Kidney (tissue), 14 donors: ENCODE measurements around the gene ANKRD60. TPM values are rescaled to one million over a fixed set of nuclear protein-coding genes. Genes with fewer than 3 reads are reported as not detected.

Experiments used
- DNase-seq, 5 donors: peaks; one replicate each; pipeline ENCODE4 v3.0.0-alpha.2; 2013 to 2020
- FAIRE-seq: peaks from 2 replicates; lab custom pipeline; 2012; peaks lifted over from hg19 to GRCh38; lab: Jason Lieb, UNC
- H3K27ac ChIP-seq, 2 donors: one replicate each; pipeline ENCODE4 v1.7.0; 2013; ENCODE audit warnings: low read depth in 2 of 2, low read length in 2 of 2, inconsistent platforms in 1 of 2
- H3K27me3 ChIP-seq: one replicate; pipeline ENCODE4 v1.7.1; 2013; ENCODE audit warnings: low read length, inconsistent platforms; ENCODE audit not compliant: control insufficient read depth, insufficient read depth
- H3K36me3 ChIP-seq, 3 donors: one replicate each; pipeline versions ENCODE4 v1.7.0 to v1.7.1; 2013; ENCODE audit warnings: low read length in 3 of 3, control low read depth in 1 of 3, inconsistent platforms in 1 of 3; ENCODE audit not compliant: insufficient read depth in 3 of 3, control insufficient read depth in 2 of 3
- H3K4me1 ChIP-seq, 3 donors: one replicate each; pipeline versions ENCODE4 v1.7.0 to v1.7.1; 2013; ENCODE audit warnings: low read length in 3 of 3, inconsistent platforms in 1 of 3, low read depth in 1 of 3; ENCODE audit not compliant: control insufficient read depth in 2 of 3, insufficient read depth in 2 of 3
- H3K4me3 ChIP-seq, 3 donors: one replicate each; pipeline versions ENCODE4 v1.7.0 to v1.8.1; 2013; ENCODE audit warnings: low read length in 3 of 3, control low read depth in 1 of 3, inconsistent platforms in 1 of 3
- H3K9ac ChIP-seq, 3 donors: one replicate each; pipeline versions ENCODE4 v1.7.0 to v1.7.1; 2013; ENCODE audit warnings: low read length in 3 of 3, control low read depth in 1 of 3, inconsistent platforms in 1 of 3
- H3K9me3 ChIP-seq, 3 donors: one replicate each; pipeline versions ENCODE4 v1.7.0 to v1.7.1; 2013; ENCODE audit warnings: low read length in 3 of 3, control low read depth in 1 of 3, inconsistent platforms in 1 of 3; ENCODE audit not compliant: control insufficient read depth in 2 of 3, insufficient read depth in 1 of 3
- intact Hi-C: fragments of 100-400 bp; cut with DNase I; formaldehyde crosslinking; loops from one replicate; pipeline ENCODE4 v1.11.1; 2022
- polyA plus RNA-seq: library from polyadenylated mRNA; stranded (reverse); fragments of 350-450 nt; fragmentation: Illumina TruSeq; extraction: RNeasy Lipid Tissue Mini Kit (QIAGEN cat#74804); gene quantifications from one replicate; pipeline ENCODE4 v1.2.3, GENCODE V29; 2014; ENCODE audit warnings: low read depth, low replicate concordance; ENCODE audit not compliant: insufficient read depth
- total RNA-seq: library from RNA; stranded (reverse); fragmentation: NEBNext Ultra II Directional; extraction: Animal tissue kit (Norgen Biotek cat#: 25700); gene quantifications from one replicate; pipeline ENCODE4 v1.2.1, GENCODE V29; 2021
- TF ChIP-seq, protein P1 (sequence below): IDR thresholded peaks from 3 replicates; pipeline ENCODE4 v1.5.1; 2012; ENCODE audit warnings: mild to moderate bottlenecking, moderate library complexity, borderline replicate concordance; ENCODE audit not compliant: insufficient read depth; ENCODE audit errors: extremely low read depth
- donor health status: control.
- donor health status: control.
- donor health status: control.
- donor health status: control.
- donor health status: control.
- donor health status: DM: yes; HTN: yes; CAD: no.
- donor health status: Normal renal cell carcinoma (clear cell type).

ANKRD60 gene
- total and polyA plus RNA-seq, 2 donors from 2014 or later: not detected

DNA sequence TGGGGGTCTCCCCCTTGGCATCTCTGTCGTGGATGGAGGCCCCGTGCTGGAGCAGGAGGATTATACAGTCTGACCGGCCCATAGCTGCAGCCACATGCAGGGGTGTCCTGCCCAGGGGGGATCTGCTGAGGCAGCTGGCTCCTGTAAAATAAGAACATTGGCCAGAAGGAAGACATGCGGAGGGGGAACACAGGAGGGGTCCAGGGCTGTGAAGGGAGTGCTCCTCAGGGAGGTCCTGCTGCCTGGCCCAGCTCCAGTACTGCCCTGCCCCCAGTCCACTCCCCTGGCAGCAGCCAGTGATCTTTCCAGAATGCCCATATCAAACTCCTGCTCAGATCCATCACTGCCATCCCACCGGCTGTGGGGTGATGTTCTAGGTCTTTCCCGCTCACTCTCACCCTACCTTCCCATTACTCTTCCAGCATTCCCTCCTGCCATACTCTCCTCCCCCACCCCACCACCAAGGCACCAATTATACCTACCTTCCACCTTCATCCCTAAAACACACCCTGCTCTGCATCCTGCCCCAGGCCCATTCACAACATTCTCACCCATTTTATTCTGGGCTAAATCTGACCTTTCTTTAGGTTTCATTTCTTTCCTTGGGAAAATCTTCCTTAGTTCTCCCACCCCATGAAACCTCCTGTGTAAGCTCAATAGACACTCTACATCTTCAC lies 9.7 kb downstream of the ANKRD60 start:
- TF ChIP-seq, protein P1, sequence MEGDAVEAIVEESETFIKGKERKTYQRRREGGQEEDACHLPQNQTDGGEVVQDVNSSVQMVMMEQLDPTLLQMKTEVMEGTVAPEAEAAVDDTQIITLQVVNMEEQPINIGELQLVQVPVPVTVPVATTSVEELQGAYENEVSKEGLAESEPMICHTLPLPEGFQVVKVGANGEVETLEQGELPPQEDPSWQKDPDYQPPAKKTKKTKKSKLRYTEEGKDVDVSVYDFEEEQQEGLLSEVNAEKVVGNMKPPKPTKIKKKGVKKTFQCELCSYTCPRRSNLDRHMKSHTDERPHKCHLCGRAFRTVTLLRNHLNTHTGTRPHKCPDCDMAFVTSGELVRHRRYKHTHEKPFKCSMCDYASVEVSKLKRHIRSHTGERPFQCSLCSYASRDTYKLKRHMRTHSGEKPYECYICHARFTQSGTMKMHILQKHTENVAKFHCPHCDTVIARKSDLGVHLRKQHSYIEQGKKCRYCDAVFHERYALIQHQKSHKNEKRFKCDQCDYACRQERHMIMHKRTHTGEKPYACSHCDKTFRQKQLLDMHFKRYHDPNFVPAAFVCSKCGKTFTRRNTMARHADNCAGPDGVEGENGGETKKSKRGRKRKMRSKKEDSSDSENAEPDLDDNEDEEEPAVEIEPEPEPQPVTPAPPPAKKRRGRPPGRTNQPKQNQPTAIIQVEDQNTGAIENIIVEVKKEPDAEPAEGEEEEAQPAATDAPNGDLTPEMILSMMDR: no peak
- no peaks in the 10 kb centered on the region for H3K4me1 ChIP-seq
- H3K36me3 ChIP-seq: no peaks in the 10 kb centered on the region
- H3K9ac ChIP-seq: no peak overlapping the region
- H3K27me3 ChIP-seq: no peaks in the 10 kb centered on the region
- intact Hi-C loops: loop anchor here (10.0 kb wide), 1 partner anchor 704 kb away; no protein-coding TSS in a partner anchor
- H3K27ac ChIP-seq: no peak overlapping the region
- peaks cover 0 to 9% (median 2%) of the 10 kb centered on the region in 3 donors for H3K9me3 ChIP-seq
- H3K4me3 ChIP-seq: no peak overlapping the region
- DNase-seq (no peak), FAIRE-seq (no peak)

DNA sequence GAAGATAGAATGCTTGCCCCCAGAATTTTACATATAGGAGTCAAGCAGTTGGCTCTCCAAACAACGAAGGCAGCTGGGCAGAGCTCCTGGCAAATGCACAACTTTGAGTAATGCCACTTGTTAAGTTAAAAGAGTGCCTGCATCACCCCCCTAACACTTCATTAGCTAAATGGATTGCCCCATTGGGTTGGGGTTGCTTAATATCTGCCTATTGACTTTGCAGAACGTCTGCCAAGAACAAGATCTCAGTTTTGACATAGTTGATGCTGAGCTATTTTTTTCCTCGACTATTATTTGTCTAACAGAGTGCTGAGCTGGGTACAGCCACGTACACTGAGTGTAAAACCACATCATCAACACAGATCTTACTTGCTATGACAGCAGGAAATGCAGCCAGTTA lies 12.1 kb downstream of the ANKRD60 start:
- no peaks in the 10 kb centered on the region for H3K4me1 ChIP-seq
- intact Hi-C loops: loop anchor here (10.0 kb wide), 1 partner anchor 702 kb away; no protein-coding TSS in a partner anchor
- H3K36me3 ChIP-seq: no peaks in the 10 kb centered on the region
- no peak overlapping the region for H3K4me3 ChIP-seq
- H3K9ac ChIP-seq: no peak overlapping the region
- DNase-seq (no peak), FAIRE-seq (no peak)
- peaks cover 0 to 9% (median 2%) of the 10 kb centered on the region in 3 donors for H3K9me3 ChIP-seq
- no peaks in the 10 kb centered on the region for H3K27me3 ChIP-seq
- no peak overlapping the region for H3K27ac ChIP-seq
- TF ChIP-seq, protein P1: no peak

DNA sequence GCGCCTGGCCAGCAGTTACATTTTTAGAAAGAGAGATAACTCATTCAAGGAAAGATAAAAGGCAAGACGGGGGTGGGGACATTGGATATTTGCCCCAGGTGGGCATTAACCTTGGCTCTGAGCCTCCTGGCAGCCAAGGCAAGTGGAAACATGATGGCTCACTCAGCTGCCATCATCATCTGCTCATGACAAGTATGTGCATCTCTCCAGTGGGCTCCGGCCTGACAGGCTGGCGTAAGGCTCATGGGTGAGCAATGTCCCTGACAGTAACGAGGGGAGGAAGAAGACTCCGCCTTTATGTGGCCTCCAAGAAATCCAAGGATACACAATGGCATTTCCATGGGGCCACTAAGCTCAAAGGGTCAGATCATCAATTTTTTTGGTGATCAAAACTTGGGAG lies 13.3 kb downstream of the ANKRD60 start:
- Histone ChIP-seq H3K9me3 (peaks cover 0 to 12% (median 2%) of the 10 kb centered on the region in 3 donors), H3K27me3 (no peaks in the 10 kb centered on the region), H3K4me3 (no peak overlapping the region), H3K36me3 (no peaks in the 10 kb centered on the region), H3K27ac (no peak overlapping the region), H3K4me1 (no peaks in the 10 kb centered on the region), H3K9ac (no peak overlapping the region)
- DNase-seq (no peak), FAIRE-seq (no peak)
- intact Hi-C loops: loop anchor here (10.0 kb wide), 1 partner anchor 700 kb away; no protein-coding TSS in a partner anchor
- TF ChIP-seq, protein P1: no peak
